HEK293 (cell line): ENCODE results near the gene CCDC9.
A peak's percentile ranks its signal among the peaks of the same experiment; 100 is the strongest.

ENCODE experiments used
- CTCF ChIA-PET: fragments of 350-600 bp; formaldehyde crosslinking; extraction: SDS; loops from one replicate; lab custom pipeline; 2021; ENCODE audit warnings: antibody characterized with exemption; lab: Yijun Ruan, JAX
- POLR2A ChIA-PET: fragments of 300-600 bp; formaldehyde crosslinking; extraction: SDS; loops from one replicate; lab custom pipeline; 2020; ENCODE audit warnings: antibody characterized with exemption, inconsistent platforms; lab: Yijun Ruan, JAX
- H3K27ac ChIP-seq: fragments of 200-500 bp; sonication (Bioruptor generic); 2 replicates; pipeline ENCODE4 v1.5.1; 2014; ENCODE audit warnings: low read depth, low read length, control low read depth, inconsistent platforms; ENCODE audit errors: extremely low read depth
- H3K36me3 ChIP-seq, 2 experiments: fragments of 200-500 bp in 1 of 2; sonication (Bioruptor generic) in 1 of 2; 1 replicate in 1 of 2; 2 replicates in 1 of 2; pipeline ENCODE4 v1.5.1; 2014 to 2017; ENCODE audit warnings: inconsistent platforms in 2 of 2, low read length in 2 of 2; ENCODE audit not compliant: control insufficient read depth in 2 of 2, insufficient read depth in 1 of 2
- H3K4me1 ChIP-seq: fragments of 200-500 bp; sonication (Bioruptor generic); 2 replicates; pipeline ENCODE4 v1.5.1; 2014; ENCODE audit warnings: mild to moderate bottlenecking, low read length, inconsistent platforms; ENCODE audit not compliant: control insufficient read depth, insufficient read depth
- H3K4me3 ChIP-seq: 2 replicates; pipeline ENCODE4 v1.5.1; 2011; ENCODE audit warnings: low read depth, mild to moderate bottlenecking, control low read depth, low read length, moderate library complexity
- H3K9me3 ChIP-seq: fragments of 200-500 bp; sonication (Bioruptor generic); 2 replicates; pipeline ENCODE4 v1.5.1; 2014; ENCODE audit warnings: low read depth, low read length, inconsistent platforms; ENCODE audit not compliant: control insufficient read depth, insufficient read depth
- BCL11A ChIP-seq: fragments of 450-650 bp; formaldehyde crosslinking; IDR thresholded peaks from 2 replicates; pipeline ENCODE4 v1.5.1; 2016; ENCODE audit warnings: low read depth, missing biosample characterization, missing genetic modification characterization
- CTCF ChIP-seq: fragments of 450-650 bp; formaldehyde crosslinking; IDR thresholded peaks from 2 replicates; pipeline ENCODE4 v1.5.1; 2016; ENCODE audit warnings: missing biosample characterization, missing genetic modification characterization
- KLF16 ChIP-seq: fragments of 450-650 bp; formaldehyde crosslinking; IDR thresholded peaks from 2 replicates; pipeline ENCODE4 v1.5.1; 2017; ENCODE audit warnings: missing biosample characterization, missing genetic modification characterization
- KLF17 ChIP-seq: fragments of 450-650 bp; formaldehyde crosslinking; IDR thresholded peaks from 2 replicates; pipeline ENCODE4 v1.5.1; 2016; ENCODE audit warnings: missing biosample characterization, missing genetic modification characterization
- KLF9 ChIP-seq: fragments of 450-650 bp; formaldehyde crosslinking; IDR thresholded peaks from 2 replicates; pipeline ENCODE4 v1.5.1; 2016; ENCODE audit warnings: missing biosample characterization, missing genetic modification characterization, low read depth
- PATZ1 ChIP-seq: fragments of 450-650 bp; formaldehyde crosslinking; IDR thresholded peaks from 2 replicates; pipeline ENCODE4 v1.5.1; 2016; ENCODE audit warnings: missing biosample characterization, missing genetic modification characterization
- SP3 ChIP-seq: fragments of 450-650 bp; formaldehyde crosslinking; IDR thresholded peaks from 2 replicates; pipeline ENCODE4 v1.5.1; 2016; ENCODE audit warnings: missing biosample characterization, missing genetic modification characterization
- ZBTB10 ChIP-seq: fragments of 450-650 bp; formaldehyde crosslinking; IDR thresholded peaks from 2 replicates; pipeline ENCODE4 v1.5.1; 2016; ENCODE audit warnings: missing biosample characterization, missing genetic modification characterization
- ZBTB17 ChIP-seq: fragments of 450-650 bp; formaldehyde crosslinking; IDR thresholded peaks from 2 replicates; pipeline ENCODE4 v1.5.1; 2016; ENCODE audit warnings: missing biosample characterization, missing genetic modification characterization
- ZBTB48 ChIP-seq: fragments of 450-650 bp; formaldehyde crosslinking; IDR thresholded peaks from 2 replicates; pipeline ENCODE4 v1.5.1; 2016; ENCODE audit warnings: missing biosample characterization, missing genetic modification characterization
- ZBTB8A ChIP-seq: fragments of 450-650 bp; formaldehyde crosslinking; IDR thresholded peaks from 2 replicates; pipeline ENCODE4 v1.5.1; 2016; ENCODE audit warnings: missing biosample characterization, missing genetic modification characterization
- ZFP37 ChIP-seq: fragments of 450-650 bp; formaldehyde crosslinking; IDR thresholded peaks from 2 replicates; pipeline ENCODE4 v1.5.1; 2016; ENCODE audit warnings: missing biosample characterization, missing genetic modification characterization
- ZNF146 ChIP-seq: fragments of 450-650 bp; formaldehyde crosslinking; IDR thresholded peaks from 2 replicates; pipeline ENCODE4 v1.5.1; 2016; ENCODE audit warnings: missing biosample characterization, missing genetic modification characterization
- ZNF280D ChIP-seq: fragments of 450-650 bp; formaldehyde crosslinking; IDR thresholded peaks from 2 replicates; pipeline ENCODE4 v1.5.1; 2016; ENCODE audit warnings: missing biosample characterization, missing genetic modification characterization
- ZNF398 ChIP-seq: fragments of 450-650 bp; formaldehyde crosslinking; IDR thresholded peaks from 2 replicates; pipeline ENCODE4 v1.5.1; 2017; ENCODE audit warnings: missing biosample characterization, missing genetic modification characterization
- ZNF426 ChIP-seq: fragments of 450-650 bp; formaldehyde crosslinking; IDR thresholded peaks from 2 replicates; pipeline ENCODE4 v1.5.1; 2017; ENCODE audit warnings: missing biosample characterization, missing genetic modification characterization, mild to moderate bottlenecking, inconsistent platforms, moderate library complexity
- ZNF585B ChIP-seq: fragments of 450-650 bp; formaldehyde crosslinking; IDR thresholded peaks from 2 replicates; pipeline ENCODE4 v1.5.1; 2016; ENCODE audit warnings: missing biosample characterization, missing genetic modification characterization
- ZNF600 ChIP-seq: fragments of 450-650 bp; formaldehyde crosslinking; IDR thresholded peaks from 2 replicates; pipeline ENCODE4 v1.5.1; 2016; ENCODE audit warnings: missing biosample characterization, missing genetic modification characterization
- ZNF629 ChIP-seq: fragments of 450-650 bp; formaldehyde crosslinking; IDR thresholded peaks from 2 replicates; pipeline ENCODE4 v1.5.1; 2017; ENCODE audit warnings: missing biosample characterization, missing genetic modification characterization
- ZNF660 ChIP-seq: fragments of 450-650 bp; IDR thresholded peaks from 2 replicates; pipeline ENCODE4 v1.5.1; 2018; ENCODE audit warnings: missing biosample characterization, mild to moderate bottlenecking, missing genetic modification characterization
- ZNF791 ChIP-seq: fragments of 450-650 bp; formaldehyde crosslinking; IDR thresholded peaks from 2 replicates; pipeline ENCODE4 v1.5.1; 2016; ENCODE audit warnings: missing biosample characterization, missing genetic modification characterization
- ZSCAN18 ChIP-seq: fragments of 450-650 bp; formaldehyde crosslinking; IDR thresholded peaks from 2 replicates; pipeline ENCODE4 v1.5.1; 2016; ENCODE audit warnings: missing biosample characterization, missing genetic modification characterization

Gene CCDC9

GRCh38 chr19:47315125-47315821, 58.9 kb downstream of the CCDC9 start (continued):
- TF ChIP-seq PATZ1 (tag by site-specific recombination) (peak; percentile 62), ZBTB48 (tag by site-specific recombination) (peak; percentile 86), ZNF398 (tag by site-specific recombination) (peak; percentile 26; the same call in 1 of the 2 replicates), ZNF280D (tag by site-specific recombination) (peak; percentile 86), ZFP37 (tag by site-specific recombination) (peak; percentile 43; the same call in 1 of the 2 replicates), SP3 (tag by site-specific recombination) (peak; percentile 33), ZNF600 (tag by site-specific recombination) (no peak), ZNF629 (tag by site-specific recombination) (peak; percentile 94), KLF17 (tag by site-specific recombination) (0 out of 2 replicates have a peak, but pooled peaks have one; percentile 24), KLF9 (peak; percentile 51; the same call in 1 of the 2 replicates), KLF16 (no peak), ZNF660 (tag by site-specific recombination) (peak; percentile 94), ZBTB17 (tag by site-specific recombination) (peak; percentile 61), ZSCAN18 (tag by site-specific recombination) (no peak)

GRCh38 chr19:47316513-47316912, 60.2 kb downstream of the CCDC9 start:
- Histone ChIP-seq H3K9me3 (no peaks in the 10 kb centered on the region), H3K27ac (no peak overlapping the region)

More at GRCh38 chr19:47316513-47316912, 60.2 kb downstream of the CCDC9 start:
- POLR2A ChIA-PET: interaction anchor here (0.5 to 1.2 kb wide), 2 partner anchors 21 to 33 kb away, joined by 3 read pairs; no protein-coding TSS in a partner anchor
- H3K4me3 ChIP-seq: no peak overlapping the region
- CTCF ChIA-PET: interaction anchor here (0.7 to 2.0 kb wide), 3 partner anchors 32 to 78 kb away, joined by 4 to 16 read pairs (median 11); partner anchors contain the start of gene DHX34
- TF ChIP-seq ZNF585B (tag by site-specific recombination) (no peak), ZNF146 (tag by site-specific recombination) (peak; percentile 84), BCL11A (no peak), CTCF (tag by site-specific recombination) (no peak), ZBTB8A (no peak), ZNF426 (no peak), ZNF791 (tag by site-specific recombination) (no peak), ZBTB10 (tag by site-specific recombination) (no peak)
- no peaks in the 10 kb centered on the region for H3K36me3 ChIP-seq
- H3K4me1 ChIP-seq: no peaks in the 10 kb centered on the region
